K562 (cell line): ENCODE results near the gene BMP10. TPM values are rescaled to one million over a fixed set of nuclear protein-coding genes. Genes with fewer than 3 reads are reported as not detected.

Experiments
- ATAC-seq: fragments of 200-7000 bp; cut with Tn5 transposase; 3 replicates; pipeline ENCODE4 v1.9.1; 2020; ENCODE audit warnings: moderate library complexity
- BruUV-seq: library from RNA; stranded (reverse); fragments of 400-500 nt; replicated peaks from 2 replicates; lab custom pipeline; 2021; lab: Mats Ljungman, UMichigan
- CTCF ChIA-PET: fragments of 300-600 bp; formaldehyde crosslinking; extraction: SDS; loops from one replicate; lab custom pipeline; 2021; ENCODE audit warnings: low intra/inter-chr PET ratio; lab: Yijun Ruan, JAX
- POLR2A ChIA-PET: fragments of 300-600, 350-650 bp; sonication (Branson Sonifier 250); formaldehyde crosslinking; extraction: SDS; loops from one replicate; lab custom pipeline; 2021; ENCODE audit warnings: antibody characterized with exemption, inconsistent platforms; lab: Yijun Ruan, JAX
- DNase-seq, 4 experiments: peaks; one replicate each; pipeline versions ENCODE4 v3.0.0 to v3.0.0-alpha.2; 2011 to 2018; ENCODE audit warnings: low spot score in 3 of 4, mixed read lengths in 3 of 4; ENCODE audit errors: extremely low read depth in 1 of 4
- FAIRE-seq: peaks from 2 replicates; lab custom pipeline; 2011; peaks lifted over from hg19 to GRCh38; lab: Jason Lieb, UNC
- H2AFZ ChIP-seq: 2 replicates; pipeline ENCODE4 v1.6.0; 2011; ENCODE audit warnings: low read depth, low read length, control low read depth, inconsistent platforms
- H3K27ac ChIP-seq: fragments of 200-600 bp; 3 replicates; pipeline ENCODE4 v1.8.0; 2011; ENCODE audit warnings: low read depth, mild to moderate bottlenecking, control low read depth, inconsistent platforms, low read length, moderate library complexity, mixed read lengths; ENCODE audit errors: extremely low read depth
- H3K27me3 ChIP-seq, 2 experiments: fragments of 300-600 bp in 1 of 2; 2 replicates in 1 of 2; 3 replicates in 1 of 2; pipeline versions ENCODE4 v1.6.0 to v1.8.0; 2011; ENCODE audit warnings: inconsistent platforms in 2 of 2, low read length in 2 of 2, mild to moderate bottlenecking in 1 of 2, mixed read lengths in 1 of 2, moderate library complexity in 1 of 2; ENCODE audit not compliant: control insufficient read depth in 2 of 2, insufficient read depth in 2 of 2
- H3K36me3 ChIP-seq: fragments of 300-600 bp; 3 replicates; pipeline ENCODE4 v1.8.0; 2011; ENCODE audit warnings: mild to moderate bottlenecking, low read length, inconsistent platforms; ENCODE audit not compliant: control insufficient read depth, insufficient read depth
- H3K4me1 ChIP-seq, 2 experiments: fragments of 200-600 bp in 1 of 2; replicated peaks in 1 of 2; 2 replicates in 1 of 2; 3 replicates in 1 of 2; pipeline versions ENCODE4 v1.5.1 to v1.8.0; 2011; ENCODE audit warnings: inconsistent platforms in 2 of 2, low read length in 2 of 2, mild to moderate bottlenecking in 1 of 2, mixed read lengths in 1 of 2, moderate library complexity in 1 of 2; ENCODE audit not compliant: control insufficient read depth in 2 of 2, insufficient read depth in 2 of 2
- H3K4me2 ChIP-seq: 2 replicates; pipeline ENCODE4 v1.6.1; 2011; ENCODE audit warnings: low read length, control low read depth, inconsistent platforms, mixed read lengths; ENCODE audit not compliant: insufficient read depth
- H3K4me3 ChIP-seq: fragments of 200-600 bp; sonication (generic), shearing (Covaris generic); 2 replicates; pipeline ENCODE4 v1.5.1; 2016; ENCODE audit warnings: control low read depth, inconsistent platforms
- H3K79me2 ChIP-seq: fragments of 200-600 bp; 3 replicates; pipeline ENCODE4 v1.8.0; 2011; ENCODE audit warnings: low read length, inconsistent platforms; ENCODE audit not compliant: control insufficient read depth, insufficient read depth
- H3K9ac ChIP-seq, 2 experiments: 2 replicates each; pipeline versions ENCODE4 v1.6.0 to v1.6.1; 2011; ENCODE audit warnings: low read depth in 2 of 2, low read length in 2 of 2, control low read depth in 1 of 2, inconsistent platforms in 1 of 2, mild to moderate bottlenecking in 1 of 2, mixed read lengths in 1 of 2; ENCODE audit not compliant: insufficient read depth in 1 of 2
- H3K9me1 ChIP-seq: one replicate; pipeline ENCODE4 v1.6.0; 2011; ENCODE audit warnings: inconsistent platforms, mild to moderate bottlenecking, low read length, moderate library complexity; ENCODE audit not compliant: control insufficient read depth, insufficient read depth
- H3K9me3 ChIP-seq: replicated peaks from 2 replicates; pipeline ENCODE4 v1.5.1; 2011; ENCODE audit warnings: low read depth, low read length, inconsistent platforms; ENCODE audit not compliant: control insufficient read depth, insufficient read depth
- H4K20me1 ChIP-seq: replicated peaks from 2 replicates; pipeline ENCODE4 v1.6.1; 2011; ENCODE audit warnings: low read length, inconsistent platforms, mixed read lengths; ENCODE audit not compliant: control insufficient read depth, insufficient read depth
- BMI1 ChIP-seq: fragments of 150-350 bp; IDR thresholded peaks from 2 replicates; pipeline ENCODE4 v1.6.1; 2014; ENCODE audit warnings: low read length
- CEBPB ChIP-seq: fragments of 450-650 bp; IDR thresholded peaks from 2 replicates; pipeline ENCODE4 v1.6.1; 2016; ENCODE audit warnings: missing genetic modification characterization, missing compliant biosample characterization
- CEBPG ChIP-seq, 3 experiments: fragments of 200-800 bp in 1 of 3; sonication (Bioruptor generic) in 1 of 3; sonication (generic) in 1 of 3; formaldehyde crosslinking in 1 of 3; IDR thresholded peaks in 2 of 3; conservative IDR thresholded peaks in 1 of 3; 2 replicates each; pipeline versions ENCODE4 v1.6.1 to v1.8.0; 2016 to 2022; ENCODE audit warnings: missing compliant biosample characterization in 2 of 3, missing genetic modification characterization in 2 of 3, mild to moderate bottlenecking in 1 of 3, missing genetic modification reagents in 1 of 3
- CREB1 ChIP-seq, 2 experiments: sonication (generic) in 1 of 2; formaldehyde crosslinking in 1 of 2; IDR thresholded peaks; 2 replicates each; pipeline versions ENCODE4 v1.6.1 to v1.8.0; 2012 to 2022; ENCODE audit warnings: inconsistent platforms in 1 of 2, mild to moderate bottlenecking in 1 of 2, missing genetic modification reagents in 1 of 2, moderate library complexity in 1 of 2
- CSDE1 ChIP-seq, 2 experiments: fragments of 450-650 bp; IDR thresholded peaks; 2 replicates each; pipeline ENCODE4 v1.6.1; 2016; ENCODE audit warnings: mild to moderate bottlenecking in 1 of 2
- HOXB6 ChIP-seq: fragments of 250-450 bp; sonication (Bioruptor Pico); IDR thresholded peaks from 2 replicates; pipeline ENCODE4 v1.5.1; 2022; ENCODE audit warnings: mild to moderate bottlenecking, borderline replicate concordance
- NFE2L1 ChIP-seq: fragments of 450-650 bp; IDR thresholded peaks from 2 replicates; pipeline ENCODE4 v1.6.1; 2016; ENCODE audit warnings: missing genetic modification characterization, low read depth, mild to moderate bottlenecking, missing compliant biosample characterization, moderate library complexity, borderline replicate concordance
- PPARD ChIP-seq: fragments of 250-450 bp; sonication (Bioruptor Pico); IDR thresholded peaks from 2 replicates; pipeline ENCODE4 v1.8.0; 2022; ENCODE audit warnings: inconsistent platforms, mild to moderate bottlenecking, moderate library complexity
- ZNF444 ChIP-seq: fragments of 250-450 bp; sonication (Bioruptor Pico); IDR thresholded peaks from 2 replicates; pipeline ENCODE4 v1.4.0; 2020; ENCODE audit warnings: mild to moderate bottlenecking, moderate library complexity
- WGBS: fragments of 100-300 bp; shearing (Covaris generic); methylation state at CpG from one replicate; pipeline ENCODE4 v1.1.6; 2016; ENCODE audit warnings: low coverage, mixed read lengths; ENCODE audit not compliant: insufficient coverage; ENCODE audit errors: missing lambda C conversion rate; 5-methylcytosine and 5-hydroxymethylcytosine counted together
- in situ Hi-C: fragments of 300-500 bp; cut with MboI; formaldehyde crosslinking; loops from 4 replicates; pipeline ENCODE4 v1.15.0; 2018; ENCODE audit warnings: inconsistent platforms, mixed read lengths
- intact Hi-C: fragments of 100-400 bp; cut with micrococcal nuclease; formaldehyde crosslinking; loops from 2 replicates; pipeline ENCODE4 v1.14.2; 2022
- polyA plus RNA-seq, 8 experiments: library from polyadenylated mRNA; depleted of rRNA in 4 of 8; stranded (reverse) in 5 of 8; unstranded in 3 of 8; fragments of >200 nt; fragmentation: Nextera tagmentation in 2 of 8; fragmentation: Illumina TruSeq in 1 of 8; extraction: Ambion mirVana in 2 of 8; extraction: Trizol in 1 of 8; gene quantifications; 2 replicates each; pipeline versions ENCODE4 v1.2.1 to v1.2.3, GENCODE V29; 2011 to 2014; ENCODE audit warnings: inconsistent platforms in 1 of 8, missing spikeins in 1 of 8
- total RNA-seq, 7 experiments: library from RNA; depleted of rRNA in 6 of 7; stranded (reverse); fragments of >200 nt in 6 of 7; fragmentation: Illumina TruSeq in 2 of 7; extraction: Trizol in 2 of 7; gene quantifications; 2 replicates each; pipeline versions ENCODE4 v1.2.1 to v1.2.3, GENCODE V29; 2011 to 2021; ENCODE audit warnings: low replicate concordance in 1 of 7
- TF ChIP-seq, protein P1 (sequence below): fragments of 250-450 bp; sonication (Bioruptor Pico); IDR thresholded peaks from 2 replicates; pipeline ENCODE4 v1.5.0; 2021
- TF ChIP-seq, protein P2 (sequence below): fragments of 450-650 bp; formaldehyde crosslinking; IDR thresholded peaks from 2 replicates; pipeline ENCODE4 v1.4.0; 2020; ENCODE audit warnings: mild to moderate bottlenecking, moderate library complexity
- TF ChIP-seq, protein P3 (sequence below): fragments of 250-450 bp; sonication (Bioruptor Pico); IDR thresholded peaks from 2 replicates; pipeline ENCODE4 v1.5.0; 2021
- TF ChIP-seq, protein P4 (sequence below): fragments of 250-450 bp; sonication (Bioruptor Pico); IDR thresholded peaks from 2 replicates; pipeline ENCODE4 v1.5.0; 2020; ENCODE audit warnings: mild to moderate bottlenecking, borderline replicate concordance

Gene BMP10
- total and polyA plus RNA-seq, 9 of the 15 experiments (the other 6 are each of a cell fraction or from before 2014, with no cell fraction given): 0.11 to 0.91 (median 0.43) TPM

DNA sequence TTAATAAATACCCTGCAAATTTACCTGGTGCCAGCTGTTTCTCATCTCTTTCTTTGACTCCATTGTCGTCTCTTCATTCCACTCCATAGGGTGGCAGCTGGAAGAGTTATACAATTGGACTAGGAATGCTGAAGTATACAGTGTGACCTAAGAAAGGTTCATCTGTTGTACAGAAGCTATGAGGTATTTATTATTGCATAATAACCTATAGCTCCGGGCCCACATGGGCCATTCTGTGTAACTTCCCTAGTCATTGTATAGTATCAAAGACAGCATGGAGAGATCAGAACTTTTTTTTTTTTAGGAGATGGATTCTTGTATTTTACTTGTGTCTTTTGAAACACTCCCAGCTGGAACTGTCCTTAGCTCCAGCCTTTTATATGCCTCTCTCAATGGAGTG is 26.2 kb downstream of the BMP10 start:
- Histone ChIP-seq H3K27ac (no peak overlapping the region), H3K9me1 (no peaks in the 10 kb centered on the region), H4K20me1 (no peaks in the 10 kb centered on the region), H3K36me3 (no peaks in the 10 kb centered on the region), H3K27me3 (no peaks in the 10 kb centered on the region), H3K4me3 (no peak overlapping the region), H3K79me2 (no peaks in the 10 kb centered on the region), H2AFZ (no peak overlapping the region), H3K4me1 (peaks cover 0 to 16% of the 10 kb centered on the region in 2 experiments; a peak in 3 of 5 replicates), H3K4me2 (no peak overlapping the region), H3K9ac (no peak overlapping the region), H3K9me3 (no peaks in the 10 kb centered on the region)
- in situ Hi-C loops: loop anchor here (5.0 kb wide), 1 partner anchor 57 kb away; no protein-coding TSS in a partner anchor
- FAIRE-seq: no peak
- intact Hi-C loops: no loop called here
- 36% methylated on average over 2 of the region's 2 CpGs for WGBS
- ChIA-PET POLR2A (interaction anchor here (1.0 kb wide), 1 partner anchor 15 kb away, joined by 3 read pairs; no protein-coding TSS in a partner anchor), CTCF (no interaction called here)
- BruUV-seq: no TSS peak
- ATAC-seq: no peak
- TF ChIP-seq CSDE1 (IDR thresholded peaks at IDR 0.05) (no peak), NFE2L1 (tag) (no peak), ZNF444 (CRISPR knock-in tag) (no peak), PPARD (CRISPR knock-in tag) (no peak), BMI1 (no peak), CEBPG (CRISPR knock-in tag; IDR thresholded peaks at IDR 0.05) (no peak), CEBPG (tag; conservative IDR thresholded peaks at IDR 0.05 in 1 of 2, IDR thresholded peaks at IDR 0.05 in 1 of 2) (peak; percentile 64 to 74), CEBPB (tag) (peak; percentile 75), CREB1 (IDR thresholded peaks at IDR 0.05) (no peak), CREB1 (CRISPR knock-in tag; IDR thresholded peaks at IDR 0.05) (no peak), HOXB6 (CRISPR knock-in tag) (no peak)
- TF ChIP-seq, protein P1, sequence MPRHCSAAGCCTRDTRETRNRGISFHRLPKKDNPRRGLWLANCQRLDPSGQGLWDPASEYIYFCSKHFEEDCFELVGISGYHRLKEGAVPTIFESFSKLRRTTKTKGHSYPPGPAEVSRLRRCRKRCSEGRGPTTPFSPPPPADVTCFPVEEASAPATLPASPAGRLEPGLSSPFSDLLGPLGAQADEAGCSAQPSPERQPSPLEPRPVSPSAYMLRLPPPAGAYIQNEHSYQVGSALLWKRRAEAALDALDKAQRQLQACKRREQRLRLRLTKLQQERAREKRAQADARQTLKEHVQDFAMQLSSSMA: no peak
- TF ChIP-seq, protein P2, sequence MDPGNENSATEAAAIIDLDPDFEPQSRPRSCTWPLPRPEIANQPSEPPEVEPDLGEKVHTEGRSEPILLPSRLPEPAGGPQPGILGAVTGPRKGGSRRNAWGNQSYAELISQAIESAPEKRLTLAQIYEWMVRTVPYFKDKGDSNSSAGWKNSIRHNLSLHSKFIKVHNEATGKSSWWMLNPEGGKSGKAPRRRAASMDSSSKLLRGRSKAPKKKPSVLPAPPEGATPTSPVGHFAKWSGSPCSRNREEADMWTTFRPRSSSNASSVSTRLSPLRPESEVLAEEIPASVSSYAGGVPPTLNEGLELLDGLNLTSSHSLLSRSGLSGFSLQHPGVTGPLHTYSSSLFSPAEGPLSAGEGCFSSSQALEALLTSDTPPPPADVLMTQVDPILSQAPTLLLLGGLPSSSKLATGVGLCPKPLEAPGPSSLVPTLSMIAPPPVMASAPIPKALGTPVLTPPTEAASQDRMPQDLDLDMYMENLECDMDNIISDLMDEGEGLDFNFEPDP (CRISPR knock-in tag): no peak
- TF ChIP-seq, protein P3, sequence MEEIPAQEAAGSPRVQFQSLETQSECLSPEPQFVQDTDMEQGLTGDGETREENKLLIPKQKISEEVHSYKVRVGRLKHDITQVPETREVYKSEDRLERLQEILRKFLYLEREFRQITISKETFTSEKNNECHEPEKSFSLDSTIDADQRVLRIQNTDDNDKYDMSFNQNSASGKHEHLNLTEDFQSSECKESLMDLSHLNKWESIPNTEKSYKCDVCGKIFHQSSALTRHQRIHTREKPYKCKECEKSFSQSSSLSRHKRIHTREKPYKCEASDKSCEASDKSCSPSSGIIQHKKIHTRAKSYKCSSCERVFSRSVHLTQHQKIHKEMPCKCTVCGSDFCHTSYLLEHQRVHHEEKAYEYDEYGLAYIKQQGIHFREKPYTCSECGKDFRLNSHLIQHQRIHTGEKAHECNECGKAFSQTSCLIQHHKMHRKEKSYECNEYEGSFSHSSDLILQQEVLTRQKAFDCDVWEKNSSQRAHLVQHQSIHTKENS (CRISPR knock-in tag): no peak
- TF ChIP-seq, protein P4, sequence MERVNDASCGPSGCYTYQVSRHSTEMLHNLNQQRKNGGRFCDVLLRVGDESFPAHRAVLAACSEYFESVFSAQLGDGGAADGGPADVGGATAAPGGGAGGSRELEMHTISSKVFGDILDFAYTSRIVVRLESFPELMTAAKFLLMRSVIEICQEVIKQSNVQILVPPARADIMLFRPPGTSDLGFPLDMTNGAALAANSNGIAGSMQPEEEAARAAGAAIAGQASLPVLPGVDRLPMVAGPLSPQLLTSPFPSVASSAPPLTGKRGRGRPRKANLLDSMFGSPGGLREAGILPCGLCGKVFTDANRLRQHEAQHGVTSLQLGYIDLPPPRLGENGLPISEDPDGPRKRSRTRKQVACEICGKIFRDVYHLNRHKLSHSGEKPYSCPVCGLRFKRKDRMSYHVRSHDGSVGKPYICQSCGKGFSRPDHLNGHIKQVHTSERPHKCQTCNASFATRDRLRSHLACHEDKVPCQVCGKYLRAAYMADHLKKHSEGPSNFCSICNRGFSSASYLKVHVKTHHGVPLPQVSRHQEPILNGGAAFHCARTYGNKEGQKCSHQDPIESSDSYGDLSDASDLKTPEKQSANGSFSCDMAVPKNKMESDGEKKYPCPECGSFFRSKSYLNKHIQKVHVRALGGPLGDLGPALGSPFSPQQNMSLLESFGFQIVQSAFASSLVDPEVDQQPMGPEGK (CRISPR knock-in tag): no peak
- DNase-seq: no peak
